Neutrophil (primary cell): ENCODE results near the gene MAN2C1.

ENCODE experiments used
- H3K27ac ChIP-seq: fragments of 200-600 bp; sonication (generic); 2 replicates; pipeline ENCODE4 v1.5.1; 2016; ENCODE audit warnings: mild to moderate bottlenecking, moderate library complexity
- H3K27me3 ChIP-seq: fragments of 200-600 bp; sonication (generic); 2 replicates; pipeline ENCODE4 v1.6.0; 2016; ENCODE audit warnings: mild to moderate bottlenecking
- H3K36me3 ChIP-seq: fragments of 200-600 bp; sonication (generic); 2 replicates; pipeline ENCODE4 v1.5.1; 2017
- H3K4me1 ChIP-seq, 2 experiments: fragments of 200-600 bp in 1 of 2; sonication (generic) in 1 of 2; 1 replicate in 1 of 2; 2 replicates in 1 of 2; pipeline versions ENCODE4 v1.5.1 to v1.6.1; 2013 to 2016; ENCODE audit warnings: low read depth in 1 of 2, low read length in 1 of 2, mild to moderate bottlenecking in 1 of 2, moderate library complexity in 1 of 2; ENCODE audit not compliant: control insufficient read depth in 1 of 2, insufficient read depth in 1 of 2
- H3K4me3 ChIP-seq, 2 experiments: fragments of 200-600 bp in 1 of 2; sonication (generic) in 1 of 2; 1 replicate in 1 of 2; 2 replicates in 1 of 2; pipeline ENCODE4 v1.5.1; 2013 to 2016; ENCODE audit warnings: low read depth in 1 of 2, low read length in 1 of 2, mild to moderate bottlenecking in 1 of 2, moderate library complexity in 1 of 2
- H3K9me3 ChIP-seq: fragments of 200-600 bp; sonication (generic); 2 replicates; pipeline ENCODE4 v1.5.1; 2016
- CTCF ChIP-seq: fragments of 200-600 bp; sonication (generic); IDR thresholded peaks from 2 replicates; pipeline ENCODE4 v1.5.1; 2016; ENCODE audit warnings: antibody characterized with exemption

Gene MAN2C1

GRCh38 chr15:75307778-75308390, 60.5 kb downstream of the MAN2C1 start:
- H3K27me3 ChIP-seq: peaks cover 46% of the 10 kb centered on the region
- no peak overlapping the region for H3K4me3 ChIP-seq
- H3K4me1 ChIP-seq: no peaks in the 10 kb centered on the region
- H3K36me3 ChIP-seq: no peaks in the 10 kb centered on the region
- no peak overlapping the region for H3K27ac ChIP-seq
- H3K9me3 ChIP-seq: no peaks in the 10 kb centered on the region
- TF ChIP-seq CTCF: no peak

GRCh38 chr15:75306188-75306587, 62.2 kb downstream of the MAN2C1 start:
- Histone ChIP-seq H3K4me1 (no peaks in the 10 kb centered on the region), H3K9me3 (no peaks in the 10 kb centered on the region), H3K27ac (no peak overlapping the region), H3K4me3 (no peak overlapping the region), H3K36me3 (no peaks in the 10 kb centered on the region), H3K27me3 (peaks cover 44% of the 10 kb centered on the region)
- no peak for TF ChIP-seq CTCF
